Kidney capillary endothelial cell (primary cell): Measurements from ENCODE around the gene PTDSS2.
"Not testable (repeated sequence)": the region's sequence is repeated elsewhere in the genome, so short reads cannot be mapped to it uniquely, and the experiment has no call there.

Experiments
- DNase-seq: peaks from one replicate; pipeline ENCODE4 v3.0.0-alpha.2; 2018; ENCODE audit warnings: low spot score

Gene PTDSS2

DNA sequence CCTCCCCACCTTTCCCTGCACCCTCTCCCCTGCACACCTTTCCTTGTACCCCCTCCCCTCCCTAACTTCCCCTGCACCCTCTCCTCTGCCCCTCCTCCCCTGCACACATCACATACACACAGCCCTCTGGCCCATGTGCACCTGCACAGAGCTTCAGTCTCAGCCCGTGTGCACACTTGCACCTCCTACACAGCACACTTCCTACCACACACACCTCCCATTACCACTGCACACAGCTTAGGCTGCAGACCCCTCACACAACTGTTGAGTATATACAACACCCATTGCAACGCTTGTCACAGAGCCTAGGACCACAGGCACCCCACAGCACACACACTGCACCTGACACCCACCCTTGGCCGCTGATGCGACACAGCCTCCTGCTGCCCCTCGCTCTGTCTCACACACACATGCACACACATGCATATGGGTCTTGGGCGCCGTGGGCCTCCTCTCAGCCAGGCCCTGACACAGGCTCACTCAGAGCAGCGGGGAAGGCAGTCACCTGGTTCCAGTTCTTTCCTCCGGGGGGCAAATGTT, 35.7 kb upstream of the PTDSS2 start:
- DNase-seq = no peak

- no peak for DNase-seq
These were observed 34.4 kb upstream of the PTDSS2 start for GRCh38 chr11:415640-416041.

DNA sequence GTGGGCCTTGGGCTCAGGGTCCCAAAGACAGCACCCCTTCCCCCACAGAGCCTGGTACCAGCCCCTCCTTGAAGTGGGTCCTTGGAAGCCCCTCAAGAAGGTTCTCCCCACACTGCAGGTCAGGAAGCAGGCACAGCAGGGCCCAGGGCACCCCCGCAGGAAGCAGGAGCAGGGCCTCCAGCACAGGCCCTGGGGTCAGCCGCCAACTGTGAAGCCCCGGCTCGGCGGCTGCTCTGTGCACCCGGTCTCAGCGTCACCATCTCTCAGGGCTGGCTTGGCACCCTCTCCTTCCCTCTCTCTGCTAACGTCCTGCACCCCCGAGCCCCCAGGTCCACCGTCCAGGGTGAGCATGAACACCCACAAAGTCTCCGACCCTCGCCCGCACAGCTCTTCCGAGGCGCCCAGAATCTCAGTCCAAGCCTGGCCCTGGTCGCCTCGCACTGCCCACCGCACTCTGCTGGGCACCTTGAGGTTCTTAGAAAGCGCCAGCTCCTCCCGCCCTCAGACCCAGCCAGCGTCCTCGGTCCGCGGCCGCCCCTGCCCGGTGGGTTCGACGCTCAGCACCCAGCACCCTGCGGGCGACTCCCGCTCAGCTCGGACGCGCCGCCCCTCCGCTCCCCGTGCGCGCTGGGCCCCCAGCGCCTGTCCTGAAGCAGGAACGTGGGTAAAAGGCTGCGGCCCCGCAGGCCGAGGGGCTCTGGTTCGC, 33.9 kb upstream of the PTDSS2 start:
- DNase-seq = no peak

GRCh38 chr11:416757-417621, 33.1 kb upstream of the PTDSS2 start:
- peak; percentile 46 for DNase-seq

GRCh38 chr11:417652-418342, 32.3 kb upstream of the PTDSS2 start:
- DNase-seq = no peak

GRCh38 chr11:418343-419247, 31.5 kb upstream of the PTDSS2 start:
- DNase-seq = no peak

DNA sequence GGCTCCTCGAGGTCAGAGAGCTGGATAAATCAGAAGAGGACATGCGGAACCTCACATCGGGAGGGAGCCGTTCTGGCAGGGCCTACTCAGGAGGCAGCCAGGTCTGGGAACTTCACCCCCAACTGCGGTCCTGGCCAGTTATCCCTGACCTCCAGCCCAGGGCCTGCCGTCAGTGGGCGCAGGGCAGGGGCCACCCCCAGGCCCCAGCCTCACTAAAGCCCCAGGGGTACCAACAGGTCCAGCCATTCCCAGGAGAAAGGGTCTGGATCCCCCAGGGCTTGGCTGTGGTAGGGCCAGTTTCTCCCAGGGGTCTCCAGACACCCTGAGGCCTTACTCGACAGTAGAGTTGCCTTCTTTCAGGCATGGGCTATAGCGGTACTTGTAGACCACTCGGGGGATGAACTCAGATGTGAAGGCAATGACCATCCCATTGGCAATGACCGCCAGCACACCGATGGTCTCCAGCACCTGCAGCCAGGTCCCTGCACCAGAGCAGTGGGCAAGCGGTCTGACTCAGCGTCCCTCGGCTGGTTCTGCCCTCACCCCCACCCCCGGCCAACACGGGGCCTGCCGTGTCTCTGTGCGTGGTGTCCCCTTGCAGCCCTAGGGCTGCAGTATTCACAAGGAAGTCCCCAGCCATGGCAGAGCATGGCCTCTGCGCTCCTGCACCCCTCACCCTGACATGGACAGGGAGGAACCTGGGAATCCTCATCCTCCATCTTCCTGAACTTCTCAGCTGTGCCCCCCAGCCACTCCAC, 30.7 kb upstream of the PTDSS2 start:
- DNase-seq = no peak

DNA sequence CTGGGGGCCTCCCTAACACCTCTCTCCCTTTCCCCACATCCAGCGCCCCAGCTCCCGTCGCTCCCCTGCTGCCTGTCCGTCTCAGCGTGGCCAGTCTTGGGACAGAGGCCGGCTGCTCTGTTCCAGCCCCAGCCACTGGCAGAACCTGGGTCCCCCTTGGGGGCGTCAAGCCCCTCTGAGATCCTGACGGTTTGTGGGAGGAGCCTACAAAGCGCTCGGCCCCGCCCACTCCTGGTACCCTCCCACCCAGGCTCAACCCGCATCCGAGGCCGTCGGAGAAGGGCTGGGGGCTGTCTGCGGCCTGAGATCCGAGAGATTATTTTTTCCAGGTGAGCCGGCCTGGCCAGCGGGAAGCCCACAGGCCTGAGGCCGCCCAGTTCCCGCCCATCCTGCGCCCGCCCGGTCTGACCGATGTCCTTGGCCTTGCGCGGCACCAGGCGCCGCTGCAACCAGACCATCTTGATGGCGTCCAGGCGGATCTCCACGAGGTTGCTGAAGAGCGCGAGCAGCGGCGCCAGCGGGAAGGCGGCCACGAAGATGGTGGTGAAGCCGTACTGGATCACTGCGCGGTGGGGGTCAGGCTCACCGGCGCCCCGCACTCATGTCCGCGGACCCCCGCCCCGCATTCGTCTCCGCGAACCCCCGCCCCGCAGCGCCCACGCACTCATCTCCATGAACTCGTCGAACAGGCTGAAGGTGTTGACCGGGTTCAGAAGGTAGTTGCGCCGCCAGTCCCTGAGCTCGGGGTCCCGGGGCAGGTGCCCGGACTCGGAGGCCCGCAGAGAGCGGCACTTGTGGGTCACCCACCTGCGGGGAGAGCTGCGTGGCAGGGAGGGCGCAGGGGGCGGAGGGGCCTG, 29.8 kb upstream of the PTDSS2 start:
- DNase-seq = no peak

GRCh38 chr11:420911-421321, 29.2 kb upstream of the PTDSS2 start:
- DNase-seq = no peak

DNA sequence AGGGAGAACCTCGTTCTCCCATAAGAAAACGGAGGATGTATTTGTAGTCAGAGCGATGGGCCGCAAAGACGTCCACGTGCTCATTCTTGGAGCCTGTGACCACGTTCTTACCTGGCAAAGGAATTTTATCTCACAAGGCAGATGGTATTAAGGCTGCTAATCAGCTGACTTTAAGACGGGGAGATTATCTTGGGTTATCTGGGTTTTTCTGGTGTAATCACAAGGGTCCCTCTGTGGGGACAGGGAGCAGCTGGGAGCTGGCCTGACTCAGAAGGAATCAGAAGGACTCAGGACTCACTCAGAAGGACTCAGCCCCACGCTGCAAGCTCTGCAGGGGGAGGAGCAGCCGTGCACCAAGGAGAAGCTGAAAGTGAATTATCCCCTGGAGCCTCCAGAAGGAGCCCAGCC, 27.8 kb upstream of the PTDSS2 start:
- DNase-seq = no peak

GRCh38 chr11:424232-424631, 25.8 kb upstream of the PTDSS2 start:
- no peak for DNase-seq

GRCh38 chr11:424766-425165, 25.3 kb upstream of the PTDSS2 start:
- not testable (repeated sequence) for DNase-seq

- DNase-seq = no peak
These were observed 24.8 kb upstream of the PTDSS2 start for GRCh38 chr11:425301-425700.

DNA sequence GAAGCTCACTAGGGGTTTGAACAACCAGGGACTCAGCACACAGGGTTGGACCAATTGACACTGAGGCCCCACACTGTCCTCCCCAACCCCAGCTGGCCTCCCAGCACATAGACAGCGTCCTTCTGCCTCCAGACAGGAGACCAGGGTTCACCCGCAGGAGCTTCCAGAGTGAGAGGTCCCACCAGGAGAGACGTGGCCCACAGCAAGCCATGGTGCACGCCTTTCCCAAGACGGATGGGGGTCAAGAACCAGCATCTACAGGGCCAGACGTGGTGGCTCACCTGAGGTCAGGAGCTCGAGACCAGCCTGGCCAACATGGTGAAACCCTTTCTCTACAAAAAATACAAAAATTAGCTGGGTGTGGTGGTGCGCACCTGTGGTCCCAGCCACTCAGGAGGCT, 23.2 kb upstream of the PTDSS2 start:
- no peak for DNase-seq

- no peak for DNase-seq
These were observed 21.8 kb upstream of the PTDSS2 start for GRCh38 chr11:428295-428694.

DNA sequence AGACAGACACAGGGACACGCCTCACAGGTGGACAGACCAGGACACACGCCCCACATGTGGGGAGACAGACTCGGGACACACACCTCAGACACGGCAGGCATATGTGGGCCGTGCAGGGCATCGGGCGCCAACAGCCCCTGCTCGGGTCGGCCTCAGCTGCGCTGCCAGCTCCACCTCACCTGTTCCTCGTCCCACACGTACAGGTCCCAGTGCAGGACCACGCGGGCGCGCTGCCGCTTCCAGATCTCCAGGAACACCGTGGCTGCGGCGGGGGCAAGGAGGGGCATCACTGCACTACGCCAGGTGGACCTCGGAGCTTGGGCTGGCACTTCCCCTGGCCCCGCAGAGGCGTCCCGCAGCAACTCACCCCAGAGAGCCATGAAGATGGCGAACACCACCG, 20.7 kb upstream of the PTDSS2 start:
- DNase-seq = no peak

DNA sequence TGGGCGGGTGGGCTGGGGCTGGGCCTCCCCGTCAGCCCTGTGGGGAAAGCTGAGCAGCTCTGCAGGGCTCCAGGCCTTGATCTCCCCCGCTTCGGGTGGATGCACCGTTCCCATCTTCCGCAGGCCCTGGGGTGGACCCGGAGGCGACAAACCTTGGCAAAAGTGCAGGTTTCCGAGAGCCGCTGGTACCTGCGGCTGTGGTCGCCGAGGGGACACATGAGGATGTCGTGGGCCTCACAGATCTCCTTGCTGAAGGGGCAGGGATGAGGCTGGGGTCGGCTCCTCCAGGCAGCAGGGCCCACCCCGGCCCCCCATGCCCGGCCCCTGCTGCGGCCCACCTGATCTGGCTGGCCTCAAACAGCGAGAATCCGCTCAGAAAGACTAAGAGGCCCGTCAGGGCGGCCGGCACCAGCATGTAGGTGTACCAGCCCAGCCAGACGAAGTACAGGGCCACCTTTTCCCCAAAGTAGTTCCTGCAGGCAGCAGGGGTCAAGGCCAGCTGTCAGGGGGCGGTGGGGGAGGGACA, 20.1 kb upstream of the PTDSS2 start:
- no peak for DNase-seq

DNA sequence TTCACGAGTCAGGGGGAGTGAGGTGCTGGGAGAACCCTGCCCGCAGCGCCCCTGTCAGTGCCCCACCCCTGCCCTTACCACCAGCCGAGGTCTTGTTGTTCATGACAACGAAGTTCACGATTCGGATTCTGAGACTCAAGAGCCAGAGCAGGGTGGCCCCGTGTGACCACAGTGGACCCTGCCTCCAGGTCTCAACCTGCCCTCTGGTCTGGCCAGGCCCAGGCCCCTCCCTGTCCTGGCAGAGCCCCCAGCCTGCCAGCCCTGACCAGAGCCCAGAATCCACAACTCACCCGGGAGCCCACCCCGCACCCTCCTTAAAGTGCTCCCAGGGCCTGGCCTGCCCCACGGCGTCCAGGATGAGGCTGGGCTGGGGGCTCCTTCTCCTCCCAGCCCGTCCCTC, 18.2 kb upstream of the PTDSS2 start:
- no peak for DNase-seq

DNA sequence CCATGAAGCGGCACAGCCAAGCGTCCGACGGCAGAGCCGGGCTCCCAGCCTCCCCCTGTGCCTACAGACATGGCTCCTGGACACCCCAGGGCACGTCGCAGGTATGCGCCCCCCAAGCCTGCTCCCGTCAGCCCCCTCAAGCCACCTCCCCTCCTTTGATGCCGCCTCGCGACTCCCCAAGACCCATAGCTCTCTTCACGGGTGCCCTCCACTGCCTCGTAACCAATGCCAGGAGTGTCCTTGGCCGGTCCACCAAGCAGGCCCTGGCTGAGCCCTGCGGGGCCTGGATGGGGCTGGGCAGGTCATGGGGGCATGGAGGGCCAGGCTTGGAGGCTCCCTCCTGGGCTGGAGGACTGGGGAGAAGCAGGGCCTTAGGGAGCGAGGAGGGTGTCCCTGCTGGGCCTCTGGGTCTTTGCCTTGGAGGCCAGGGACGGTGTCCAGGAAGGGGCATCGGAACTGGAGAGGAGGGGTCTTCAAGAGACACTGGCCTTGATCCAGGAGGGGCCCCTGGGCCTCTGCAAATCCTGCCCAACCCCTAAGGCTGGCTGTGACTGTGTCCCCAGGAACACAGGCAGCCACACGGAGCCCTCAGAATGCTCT, 17.5 kb upstream of the PTDSS2 start:
- DNase-seq = no peak
